T-helper 2 cell treated with Interferon-gamma antibody and Interleukin-4, amounts not matched to agents 5 μg/mL and 100 μg/mL, for 36 hours (primary cell): ENCODE data around the gene MAST2.

Source experiments
- DNase-seq: peaks from one replicate; pipeline ENCODE4 v3.0.0; 2021; ENCODE audit warnings: low spot score
- H3K27ac Mint-ChIP-seq: one replicate; pipeline ENCODE4 v1.8.0; 2021; ENCODE audit warnings: mild to moderate bottlenecking, mixed read lengths
- H3K27me3 Mint-ChIP-seq: one replicate; pipeline ENCODE4 v1.8.0; 2021; ENCODE audit warnings: low read depth, mixed read lengths
- H3K36me3 Mint-ChIP-seq: one replicate; pipeline ENCODE4 v1.8.0; 2021; ENCODE audit warnings: low read depth, mixed read lengths
- H3K4me1 Mint-ChIP-seq: one replicate; pipeline ENCODE4 v1.8.0; 2021; ENCODE audit warnings: low read depth, mixed read lengths
- H3K4me3 Mint-ChIP-seq: one replicate; pipeline ENCODE4 v1.8.0; 2022; ENCODE audit warnings: mild to moderate bottlenecking, moderate library complexity, mixed read lengths
- H3K9me3 Mint-ChIP-seq: one replicate; pipeline ENCODE4 v1.8.0; 2021; ENCODE audit warnings: mixed read lengths

The MAST2 gene

GRCh38 chr1:45968941-45969666 is 165.7 kb downstream of the MAST2 start:
- Mint-ChIP-seq H3K4me3 (no peak overlapping the region), H3K27me3 (no peaks in the 10 kb centered on the region)

GRCh38 chr1:45969866-45970265 is 166.5 kb downstream of the MAST2 start:
- Mint-ChIP-seq H3K36me3 (no peaks in the 10 kb centered on the region), H3K27me3 (no peaks in the 10 kb centered on the region), H3K4me1 (no peaks in the 10 kb centered on the region), H3K4me3 (no peak overlapping the region), H3K9me3 (no peaks in the 10 kb centered on the region), H3K27ac (no peak overlapping the region)
- DNase-seq, result no peak

More at GRCh38 chr1:45968941-45969666, 165.7 kb downstream of the MAST2 start:
- Mint-ChIP-seq H3K27ac (no peak overlapping the region), H3K9me3 (no peaks in the 10 kb centered on the region), H3K4me1 (no peaks in the 10 kb centered on the region), H3K36me3 (peaks cover 2% of the 10 kb centered on the region)
- no peak for DNase-seq

GRCh38 chr1:45971335-45971734 is 167.9 kb downstream of the MAST2 start:
- Mint-ChIP-seq H3K4me3 (no peak overlapping the region), H3K9me3 (no peaks in the 10 kb centered on the region)
- DNase-seq, result no peak

GRCh38 chr1:45971922-45972531 is 168.6 kb downstream of the MAST2 start:
- DNase-seq, result no peak
- no peaks in the 10 kb centered on the region for H3K9me3 Mint-ChIP-seq
- H3K4me3 Mint-ChIP-seq, result no peak overlapping the region
- H3K27ac Mint-ChIP-seq, result no peak overlapping the region
- no peaks in the 10 kb centered on the region for H3K4me1 Mint-ChIP-seq
- H3K36me3 Mint-ChIP-seq, result no peaks in the 10 kb centered on the region
- no peaks in the 10 kb centered on the region for H3K27me3 Mint-ChIP-seq

More at GRCh38 chr1:45971335-45971734, 167.9 kb downstream of the MAST2 start:
- no peaks in the 10 kb centered on the region for H3K36me3 Mint-ChIP-seq
- no peak overlapping the region for H3K27ac Mint-ChIP-seq
- H3K4me1 Mint-ChIP-seq, result no peaks in the 10 kb centered on the region
- no peaks in the 10 kb centered on the region for H3K27me3 Mint-ChIP-seq

GRCh38 chr1:45972621-45973020 is 169.2 kb downstream of the MAST2 start:
- H3K4me1 Mint-ChIP-seq, result no peaks in the 10 kb centered on the region
- no peak overlapping the region for H3K4me3 Mint-ChIP-seq
- H3K9me3 Mint-ChIP-seq, result no peaks in the 10 kb centered on the region
- H3K27ac Mint-ChIP-seq, result no peak overlapping the region
- DNase-seq, result no peak
- H3K27me3 Mint-ChIP-seq, result no peaks in the 10 kb centered on the region
- no peaks in the 10 kb centered on the region for H3K36me3 Mint-ChIP-seq

GRCh38 chr1:45973121-45973520 is 169.7 kb downstream of the MAST2 start:
- Mint-ChIP-seq H3K27me3 (no peaks in the 10 kb centered on the region), H3K4me1 (no peaks in the 10 kb centered on the region), H3K27ac (no peak overlapping the region), H3K36me3 (no peaks in the 10 kb centered on the region), H3K4me3 (no peak overlapping the region), H3K9me3 (no peaks in the 10 kb centered on the region)
- DNase-seq, result no peak

GRCh38 chr1:45974541-45975269 is 171.3 kb downstream of the MAST2 start:
- Mint-ChIP-seq H3K4me3 (no peak overlapping the region), H3K27me3 (no peaks in the 10 kb centered on the region), H3K9me3 (no peaks in the 10 kb centered on the region), H3K36me3 (no peaks in the 10 kb centered on the region), H3K4me1 (no peaks in the 10 kb centered on the region), H3K27ac (no peak overlapping the region)
- DNase-seq, result no peak

GRCh38 chr1:45976623-45977022 is 173.2 kb downstream of the MAST2 start:
- Mint-ChIP-seq H3K36me3 (no peaks in the 10 kb centered on the region), H3K27me3 (no peaks in the 10 kb centered on the region), H3K4me1 (no peaks in the 10 kb centered on the region), H3K27ac (no peak overlapping the region), H3K4me3 (no peak overlapping the region), H3K9me3 (no peaks in the 10 kb centered on the region)
- DNase-seq, result no peak

- no peak for DNase-seq
- H3K4me1 Mint-ChIP-seq, result no peaks in the 10 kb centered on the region
- H3K27me3 Mint-ChIP-seq, result no peaks in the 10 kb centered on the region
- H3K36me3 Mint-ChIP-seq, result no peaks in the 10 kb centered on the region
- no peak overlapping the region for H3K4me3 Mint-ChIP-seq
- no peaks in the 10 kb centered on the region for H3K9me3 Mint-ChIP-seq
- H3K27ac Mint-ChIP-seq, result no peak overlapping the region
Observed at GRCh38 chr1:45979074-45979777, 175.8 kb downstream of the MAST2 start.

- Mint-ChIP-seq H3K27me3 (no peaks in the 10 kb centered on the region), H3K9me3 (no peaks in the 10 kb centered on the region), H3K4me1 (no peaks in the 10 kb centered on the region), H3K36me3 (no peaks in the 10 kb centered on the region), H3K4me3 (no peak overlapping the region), H3K27ac (no peak overlapping the region)
- DNase-seq, result no peak
Observed at GRCh38 chr1:45979778-45980176, 176.4 kb downstream of the MAST2 start.

- no peak overlapping the region for H3K27ac Mint-ChIP-seq
Observed at GRCh38 chr1:45982359-45982758, 178.9 kb downstream of the MAST2 start.

GRCh38 chr1:45983967-45984366 is 180.6 kb downstream of the MAST2 start:
- no peak for DNase-seq
- Mint-ChIP-seq H3K27ac (no peak overlapping the region), H3K27me3 (no peaks in the 10 kb centered on the region), H3K9me3 (no peaks in the 10 kb centered on the region), H3K4me1 (peaks cover 2% of the 10 kb centered on the region), H3K36me3 (no peaks in the 10 kb centered on the region), H3K4me3 (no peak overlapping the region)

More at GRCh38 chr1:45982359-45982758, 178.9 kb downstream of the MAST2 start:
- Mint-ChIP-seq H3K4me3 (no peak overlapping the region), H3K9me3 (no peaks in the 10 kb centered on the region), H3K36me3 (no peaks in the 10 kb centered on the region), H3K4me1 (no peaks in the 10 kb centered on the region), H3K27me3 (no peaks in the 10 kb centered on the region)
- no peak for DNase-seq

- Mint-ChIP-seq H3K27me3 (no peaks in the 10 kb centered on the region), H3K36me3 (no peaks in the 10 kb centered on the region), H3K4me3 (no peak overlapping the region), H3K4me1 (peaks cover 2% of the 10 kb centered on the region), H3K27ac (no peak overlapping the region), H3K9me3 (no peaks in the 10 kb centered on the region)
- DNase-seq, result no peak
Observed at GRCh38 chr1:45987204-45987603, 183.8 kb downstream of the MAST2 start.

GRCh38 chr1:45989249-45989648 is 185.8 kb downstream of the MAST2 start:
- Mint-ChIP-seq H3K36me3 (no peaks in the 10 kb centered on the region), H3K9me3 (no peaks in the 10 kb centered on the region), H3K27me3 (no peaks in the 10 kb centered on the region), H3K4me1 (peaks cover 2% of the 10 kb centered on the region), H3K4me3 (no peak overlapping the region), H3K27ac (no peak overlapping the region)
- DNase-seq, result no peak
